ENCODE data around the gene PBX2.

DNA sequence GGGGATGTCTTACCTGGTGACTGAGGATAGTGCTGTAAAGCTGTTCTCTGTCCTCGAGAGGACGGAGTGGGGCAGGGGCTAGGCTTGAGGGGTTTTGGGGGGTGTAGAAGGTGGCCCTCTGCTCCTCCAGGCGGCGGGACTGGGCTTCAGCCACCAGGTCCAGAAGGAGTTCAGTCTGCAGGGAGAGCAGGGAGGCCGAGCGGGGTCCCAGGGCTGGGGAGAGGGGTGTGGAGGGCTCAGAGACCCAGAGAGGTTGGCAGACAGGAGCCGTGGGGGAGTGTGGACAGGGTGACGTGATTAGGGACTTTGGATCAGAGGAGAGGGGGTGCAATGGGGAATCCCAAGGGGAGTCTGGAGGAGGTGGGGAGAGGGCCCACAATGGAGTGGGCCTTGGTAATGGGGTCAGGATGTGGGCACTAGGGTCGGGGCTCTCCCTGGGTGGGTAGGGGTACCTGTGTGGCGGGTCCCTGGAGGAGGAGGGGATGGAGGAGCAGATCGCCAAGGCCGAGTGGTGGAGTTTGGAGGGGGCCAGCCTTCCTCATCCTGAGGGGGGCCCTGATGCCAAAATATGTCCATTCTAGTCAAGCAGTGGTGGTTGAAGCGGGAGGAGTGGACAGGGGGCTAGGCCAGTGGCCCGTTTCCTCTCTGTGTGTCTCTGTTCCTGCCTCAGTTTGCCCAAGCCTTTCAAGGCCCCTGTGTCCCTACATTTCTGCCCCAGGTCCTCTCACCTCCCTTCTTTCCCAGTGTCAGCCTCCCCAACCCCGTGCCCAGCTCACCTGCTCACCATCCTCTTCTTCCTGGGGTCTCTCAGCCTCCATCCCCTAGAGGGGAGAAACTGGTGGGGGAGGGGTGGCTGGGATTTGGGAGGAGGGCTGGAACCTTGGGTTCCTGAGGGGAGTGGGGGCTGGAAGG lies 1.9 kb upstream of the PBX2 start:
- TF ChIP-seq POLR2A (IDR thresholded peaks at IDR 0.05; ENCODE audit: extremely low read depth, insufficient read length), result no peak
- TF ChIP-seq, protein P1, sequence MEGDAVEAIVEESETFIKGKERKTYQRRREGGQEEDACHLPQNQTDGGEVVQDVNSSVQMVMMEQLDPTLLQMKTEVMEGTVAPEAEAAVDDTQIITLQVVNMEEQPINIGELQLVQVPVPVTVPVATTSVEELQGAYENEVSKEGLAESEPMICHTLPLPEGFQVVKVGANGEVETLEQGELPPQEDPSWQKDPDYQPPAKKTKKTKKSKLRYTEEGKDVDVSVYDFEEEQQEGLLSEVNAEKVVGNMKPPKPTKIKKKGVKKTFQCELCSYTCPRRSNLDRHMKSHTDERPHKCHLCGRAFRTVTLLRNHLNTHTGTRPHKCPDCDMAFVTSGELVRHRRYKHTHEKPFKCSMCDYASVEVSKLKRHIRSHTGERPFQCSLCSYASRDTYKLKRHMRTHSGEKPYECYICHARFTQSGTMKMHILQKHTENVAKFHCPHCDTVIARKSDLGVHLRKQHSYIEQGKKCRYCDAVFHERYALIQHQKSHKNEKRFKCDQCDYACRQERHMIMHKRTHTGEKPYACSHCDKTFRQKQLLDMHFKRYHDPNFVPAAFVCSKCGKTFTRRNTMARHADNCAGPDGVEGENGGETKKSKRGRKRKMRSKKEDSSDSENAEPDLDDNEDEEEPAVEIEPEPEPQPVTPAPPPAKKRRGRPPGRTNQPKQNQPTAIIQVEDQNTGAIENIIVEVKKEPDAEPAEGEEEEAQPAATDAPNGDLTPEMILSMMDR (IDR thresholded peaks at IDR 0.05; ENCODE audit: low read depth, low read length), result no peak
- TF ChIP-seq, protein P2, sequence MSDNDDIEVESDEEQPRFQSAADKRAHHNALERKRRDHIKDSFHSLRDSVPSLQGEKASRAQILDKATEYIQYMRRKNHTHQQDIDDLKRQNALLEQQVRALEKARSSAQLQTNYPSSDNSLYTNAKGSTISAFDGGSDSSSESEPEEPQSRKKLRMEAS (IDR thresholded peaks at IDR 0.05; ENCODE audit: low read depth, low read length), result no peak
- no peak for TF ChIP-seq MYC (IDR thresholded peaks at IDR 0.05; ENCODE audit: low read depth, low read length)

Measured in NB4 (cell line).